SK-N-SH (cell line): Measurements from ENCODE around the gene HECW1. TPM values are rescaled to one million over a fixed set of nuclear protein-coding genes. Genes with fewer than 3 reads are reported as not detected.

Experiments used
- CTCF ChIA-PET: fragments of 300-600, 350-600 bp; formaldehyde crosslinking; extraction: SDS; loops from one replicate; lab custom pipeline; 2021; lab: Yijun Ruan, JAX
- POLR2A ChIA-PET: fragments of 350-600 bp; sonication (Branson Sonifier 250); formaldehyde crosslinking; extraction: SDS; loops from one replicate; lab custom pipeline; 2020; ENCODE audit warnings: antibody characterized with exemption, inconsistent platforms; lab: Yijun Ruan, JAX
- DNase-seq: peaks from one replicate; pipeline ENCODE4 v3.0.0; 2012
- H2AFZ ChIP-seq: fragments of 200-600 bp; sonication (generic); 2 replicates; pipeline ENCODE4 v1.8.1; 2016; ENCODE audit warnings: antibody characterized with exemption, mild to moderate bottlenecking, low read depth
- H3F3A ChIP-seq: fragments of 200-600 bp; sonication (generic); replicated peaks from 2 replicates; pipeline ENCODE3; 2016; ENCODE audit warnings: antibody characterized with exemption, mild to moderate bottlenecking; ENCODE audit not compliant: insufficient read depth
- H3K27ac ChIP-seq, 2 experiments: fragments of 200-500 bp in 1 of 2; fragments of 200-600 bp in 1 of 2; sonication (Bioruptor generic) in 1 of 2; sonication (generic), shearing (Covaris generic) in 1 of 2; 2 replicates each; pipeline versions ENCODE4 v1.5.1 to v1.6.1; 2014 to 2016; ENCODE audit warnings: low read depth in 2 of 2, inconsistent platforms in 1 of 2, low read length in 1 of 2, mild to moderate bottlenecking in 1 of 2, mixed read lengths in 1 of 2
- H3K27me3 ChIP-seq: fragments of 200-600 bp; sonication (generic), shearing (Covaris generic); 2 replicates; pipeline ENCODE4 v1.6.1; 2016; ENCODE audit warnings: mixed run types; ENCODE audit not compliant: insufficient read depth
- H3K36me3 ChIP-seq, 2 experiments: fragments of 200-500 bp in 1 of 2; fragments of 200-600 bp in 1 of 2; sonication (Bioruptor generic) in 1 of 2; sonication (generic) in 1 of 2; replicated peaks in 1 of 2; 2 replicates each; pipeline versions ENCODE3 to v1.5.1; 2014 to 2016; ENCODE audit warnings: low read length in 1 of 2, mild to moderate bottlenecking in 1 of 2; ENCODE audit not compliant: insufficient read depth in 2 of 2, control insufficient read depth in 1 of 2
- H3K4me1 ChIP-seq, 2 experiments: fragments of 200-500 bp in 1 of 2; fragments of 200-600 bp in 1 of 2; sonication (Bioruptor generic) in 1 of 2; sonication (generic), shearing (Covaris generic) in 1 of 2; 2 replicates each; pipeline versions ENCODE4 v1.5.1 to v1.6.1; 2014 to 2016; ENCODE audit warnings: low read depth in 1 of 2, low read length in 1 of 2, mixed run types in 1 of 2; ENCODE audit not compliant: insufficient read depth in 2 of 2, control insufficient read depth in 1 of 2
- H3K4me2 ChIP-seq: fragments of 200-600 bp; sonication (generic), shearing (Covaris generic); 2 replicates; pipeline ENCODE4 v1.6.1; 2017; ENCODE audit warnings: mixed run types
- H3K4me3 ChIP-seq, 2 experiments: fragments of 200-500 bp in 1 of 2; fragments of 200-600 bp in 1 of 2; sonication (Bioruptor generic) in 1 of 2; sonication (generic), shearing (Covaris generic) in 1 of 2; 2 replicates each; pipeline versions ENCODE4 v1.5.1 to v1.8.1; 2014 to 2016; ENCODE audit warnings: low read depth in 2 of 2, inconsistent platforms in 1 of 2, low read length in 1 of 2, mild to moderate bottlenecking in 1 of 2, mixed read lengths in 1 of 2, moderate library complexity in 1 of 2
- H3K79me2 ChIP-seq: fragments of 200-600 bp; sonication (generic); 2 replicates; pipeline ENCODE4 v1.8.1; 2017; ENCODE audit warnings: mild to moderate bottlenecking; ENCODE audit not compliant: insufficient read depth
- H3K9ac ChIP-seq: fragments of 200-600 bp; sonication (generic); 2 replicates; pipeline ENCODE4 v1.6.1; 2017; ENCODE audit warnings: mixed run types
- H3K9me2 ChIP-seq: fragments of 200-600 bp; sonication (generic); 2 replicates; pipeline ENCODE4 v1.6.1; 2017; ENCODE audit warnings: mixed run types
- H3K9me3 ChIP-seq: fragments of 200-600 bp; sonication (generic); 2 replicates; pipeline ENCODE4 v1.6.1; 2017; ENCODE audit warnings: mixed run types, mild to moderate bottlenecking, moderate library complexity
- H4K20me1 ChIP-seq: fragments of 200-600 bp; sonication (generic); 2 replicates; pipeline ENCODE4 v1.6.1; 2017; ENCODE audit warnings: mild to moderate bottlenecking, mixed run types; ENCODE audit not compliant: insufficient read depth
- ELF1 ChIP-seq: IDR thresholded peaks from 2 replicates; pipeline ENCODE4 v1.4.0; 2012
- EP300 ChIP-seq, 2 experiments: IDR thresholded peaks; 2 replicates each; pipeline versions ENCODE4 v1.4.0 to v1.6.1; 2012; ENCODE audit warnings: borderline replicate concordance in 1 of 2, low read depth in 1 of 2, low read length in 1 of 2
- FOSL2 ChIP-seq: IDR thresholded peaks from 2 replicates; pipeline ENCODE4 v1.4.0; 2012; ENCODE audit warnings: low read depth, mild to moderate bottlenecking, moderate library complexity, borderline replicate concordance
- FOXM1 ChIP-seq: IDR thresholded peaks from 2 replicates; pipeline ENCODE4 v1.4.0; 2012; ENCODE audit warnings: low read depth, mild to moderate bottlenecking
- GABPA ChIP-seq: IDR thresholded peaks from 2 replicates; pipeline ENCODE4 v1.4.0; 2012; ENCODE audit warnings: low read depth, mild to moderate bottlenecking
- MEF2A ChIP-seq: IDR thresholded peaks from 2 replicates; pipeline ENCODE4 v1.4.0; 2012; ENCODE audit warnings: low read depth, borderline replicate concordance
- NRF1 ChIP-seq: IDR thresholded peaks from 2 replicates; pipeline ENCODE4 v1.6.1; 2012; ENCODE audit warnings: low read depth, mild to moderate bottlenecking, low read length
- POLR2AphosphoS5 ChIP-seq: IDR thresholded peaks from 2 replicates; pipeline ENCODE4 v1.6.1; 2012; ENCODE audit warnings: low read depth, low read length
- RAD21 ChIP-seq: IDR thresholded peaks from 2 replicates; pipeline ENCODE4 v1.6.1; 2012; ENCODE audit warnings: mild to moderate bottlenecking, low read length
- REST ChIP-seq: IDR thresholded peaks from 2 replicates; pipeline ENCODE4 v1.6.1; 2012; ENCODE audit warnings: mild to moderate bottlenecking, low read depth, low read length, moderate library complexity
- RXRA ChIP-seq: IDR thresholded peaks from 2 replicates; pipeline ENCODE4 v1.4.0; 2012; ENCODE audit warnings: low read depth, mild to moderate bottlenecking, borderline replicate concordance
- SIN3A ChIP-seq: IDR thresholded peaks from 2 replicates; pipeline ENCODE4 v1.6.1; 2012; ENCODE audit warnings: low read depth, mild to moderate bottlenecking, low read length, moderate library complexity, borderline replicate concordance
- TAF1 ChIP-seq: IDR thresholded peaks from 2 replicates; pipeline ENCODE4 v1.6.1; 2012; ENCODE audit warnings: low read depth, mild to moderate bottlenecking, low read length, moderate library complexity, borderline replicate concordance
- TCF12 ChIP-seq: IDR thresholded peaks from 2 replicates; pipeline ENCODE4 v1.4.0; 2012
- TEAD4 ChIP-seq: IDR thresholded peaks from 2 replicates; pipeline ENCODE4 v1.4.0; 2012; ENCODE audit warnings: mild to moderate bottlenecking, borderline replicate concordance; ENCODE audit not compliant: insufficient read depth
- YY1 ChIP-seq: IDR thresholded peaks from 2 replicates; pipeline ENCODE4 v1.4.0; 2012; ENCODE audit warnings: low read depth, mild to moderate bottlenecking
- ZBTB33 ChIP-seq: IDR thresholded peaks from 2 replicates; pipeline ENCODE4 v1.4.0; 2012; ENCODE audit warnings: low read depth, borderline replicate concordance
- WGBS: methylation state at CpG from one replicate; pipeline ENCODE4 v1.1.6; 2017; ENCODE audit warnings: low lambda C conversion rate; 5-methylcytosine and 5-hydroxymethylcytosine counted together
- polyA plus RNA-seq, 3 experiments: library from polyadenylated mRNA; depleted of rRNA; stranded (reverse); fragments of >200 nt; gene quantifications; 2 replicates each; pipeline ENCODE4 v1.2.3, GENCODE V29; 2012

HECW1 gene
- polyA plus RNA-seq, 1 of the 3 experiments (the other 2 are of a cell fraction) = not detected

GRCh38 chr7:43307522-43307921 lies 195.1 kb downstream of the HECW1 start:
- no peak overlapping the region for H2AFZ ChIP-seq
- H3K9ac ChIP-seq = no peak overlapping the region
- H3K9me2 ChIP-seq = no peaks in the 10 kb centered on the region
- H3F3A ChIP-seq = no peaks in the 10 kb centered on the region
- H3K4me2 ChIP-seq = no peak overlapping the region
- no peaks in the 10 kb centered on the region for H3K36me3 ChIP-seq
- H3K79me2 ChIP-seq = no peaks in the 10 kb centered on the region
- H3K4me3 ChIP-seq = no peak overlapping the region
- no peak overlapping the region for H3K27ac ChIP-seq
- H3K4me1 ChIP-seq = no peaks in the 10 kb centered on the region
- ChIA-PET POLR2A (no interaction called here), CTCF (no interaction called here)
- TF ChIP-seq YY1 (no peak), FOXM1 (no peak), ELF1 (no peak), TEAD4 (no peak), RAD21 (no peak), MEF2A (no peak), POLR2AphosphoS5 (no peak), REST (no peak), GABPA (no peak), ZBTB33 (no peak), NRF1 (no peak), TAF1 (no peak)
- no peaks in the 10 kb centered on the region for H3K27me3 ChIP-seq
- H3K9me3 ChIP-seq = no peaks in the 10 kb centered on the region
- 20% methylated on average over 1 of the region's 1 CpG for WGBS
- DNase-seq = no peak
- no peaks in the 10 kb centered on the region for H4K20me1 ChIP-seq

GRCh38 chr7:43308913-43309705 lies 196.7 kb downstream of the HECW1 start:
- DNase-seq = no peak
- Histone ChIP-seq H3K36me3 (no peaks in the 10 kb centered on the region), H3K4me3 (no peak overlapping the region), H3K9me3 (no peaks in the 10 kb centered on the region), H3K27me3 (no peaks in the 10 kb centered on the region; the same call in 1 of the 2 replicates), H4K20me1 (no peaks in the 10 kb centered on the region), H2AFZ (no peak overlapping the region), H3K4me1 (no peaks in the 10 kb centered on the region), H3K27ac (no peak overlapping the region), H3F3A (no peaks in the 10 kb centered on the region), H3K9ac (no peak overlapping the region), H3K79me2 (no peaks in the 10 kb centered on the region), H3K4me2 (no peak overlapping the region), H3K9me2 (no peaks in the 10 kb centered on the region)
- POLR2A ChIA-PET = no interaction called here
- TF ChIP-seq FOSL2 (no peak), EP300 (IDR thresholded peaks at IDR 0.05; ENCODE audit: borderline replicate concordance in 1 of 2, low read depth in 1 of 2, low read length in 1 of 2) (no peak), SIN3A (no peak), RXRA (no peak), TCF12 (no peak), ZBTB33 (no peak)
- WGBS = 62% methylated on average over 8 of the region's 8 CpGs
- CTCF ChIA-PET = no interaction called here
